ENCODE measurements around the gene FLII. TPM values are rescaled to one million over a fixed set of nuclear protein-coding genes. Genes with fewer than 3 reads are reported as not detected.

FLII gene
- total and polyA plus RNA-seq, 8 donors: 142 to 282 (median 173) TPM

- WGBS, 2 donors: 89 to 94% methylated on average over 7 of the region's 7 CpGs
- Histone ChIP-seq H3K4me3 (no peak overlapping the region), H3K27ac (no peak overlapping the region), H3K27me3 (no peaks in the 10 kb centered on the region), H3K9me3 (no peaks in the 10 kb centered on the region), H3K4me1 (no peaks in the 10 kb centered on the region), H3K36me3 (peaks cover 13 to 65% (median 40%) of the 10 kb centered on the region in 3 donors)
- peak in 1 of 6 donors; percentile 48 for DNase-seq
- intact Hi-C loops (cut with DNase I): no loop called here
- no peak for TF ChIP-seq CTCF (IDR thresholded peaks at IDR 0.05)
- FAIRE-seq: no peak
- ATAC-seq: no peak
Observed at GRCh38 chr17:18248811-18249210, 9.7 kb downstream of the FLII start.

GRCh38 chr17:18248300-18248731 is 10.2 kb downstream of the FLII start:
- peak in 3 of 4 donors; percentile 9 to 36 (median 28) for TF ChIP-seq CTCF (IDR thresholded peaks at IDR 0.05)
- Histone ChIP-seq H3K36me3 (peaks cover 13 to 61% (median 35%) of the 10 kb centered on the region in 3 donors), H3K4me1 (no peaks in the 10 kb centered on the region), H3K9me3 (no peaks in the 10 kb centered on the region), H3K27ac (no peak overlapping the region), H3K4me3 (no peak overlapping the region), H3K27me3 (no peaks in the 10 kb centered on the region)
- peak in 2 of 6 donors; percentile 66 to 73 for DNase-seq
- FAIRE-seq: no peak
- intact Hi-C loops (cut with DNase I): no loop called here
- ATAC-seq: peak; percentile 41 to 79 (median 67)
- 44 to 46% methylated on average over 9 of the region's 9 CpGs for WGBS, 2 donors

- ATAC-seq (no peak), DNase-seq (peak in 1 of 6 donors; percentile 78), FAIRE-seq (no peak)
- H3K4me1 ChIP-seq: no peaks in the 10 kb centered on the region
- intact Hi-C loops (cut with DNase I): no loop called here
- no peak overlapping the region for H3K4me3 ChIP-seq
- no peak overlapping the region for H3K27ac ChIP-seq
- H3K36me3 ChIP-seq: peaks cover 13 to 53% (median 28%) of the 10 kb centered on the region in 3 donors
- no peaks in the 10 kb centered on the region for H3K9me3 ChIP-seq
- no peaks in the 10 kb centered on the region for H3K27me3 ChIP-seq
- no peak for TF ChIP-seq CTCF (IDR thresholded peaks at IDR 0.05)
- whole genome bisulfite sequencing, 2 donors: 88 to 92% methylated on average over 29 to 30 of the region's 30 CpGs
Observed at GRCh38 chr17:18247613-18248001, 10.9 kb downstream of the FLII start.

GRCh38 chr17:18246880-18247612 is 11.5 kb downstream of the FLII start:
- no peaks in the 10 kb centered on the region for H3K27me3 ChIP-seq
- TF ChIP-seq CTCF (IDR thresholded peaks at IDR 0.05): no peak
- intact Hi-C loops (cut with DNase I): no loop called here
- H3K9me3 ChIP-seq: no peaks in the 10 kb centered on the region
- WGBS, 2 donors: 39 to 49% methylated on average over 43 to 46 of the region's 46 CpGs
- H3K4me1 ChIP-seq: no peaks in the 10 kb centered on the region
- no peak for FAIRE-seq
- peak in 5 of 6 donors; percentile 51 to 88 (median 74) for DNase-seq
- peak overlapping the region in 1 of 4 donors; percentile 23 for H3K27ac ChIP-seq
- no peak overlapping the region for H3K4me3 ChIP-seq
- ATAC-seq: peak; percentile 36 to 78 (median 68)
- H3K36me3 ChIP-seq: peaks cover 9 to 48% (median 24%) of the 10 kb centered on the region in 3 donors

Data from pancreas (tissue), 10 donors.